SK-N-MC (cell line): ENCODE measurements around the gene RAP1GAP2.
"Not testable (repeated sequence)": the region's sequence is repeated elsewhere in the genome, so short reads cannot be mapped to it uniquely, and the experiment has no call there.

Experiments
- DNase-seq: peaks from one replicate; pipeline ENCODE4 v3.0.0-alpha.2; 2011; ENCODE audit warnings: low read depth, low spot score
- H3K27ac ChIP-seq: fragments of 200-600 bp; sonication (generic); 2 replicates; pipeline ENCODE4 v1.5.1; 2016; ENCODE audit warnings: mixed run types
- H3K36me3 ChIP-seq: fragments of 200-600 bp; sonication (generic); 2 replicates; pipeline ENCODE4 v1.6.1; 2017; ENCODE audit warnings: antibody characterized with exemption, low read length, mixed read lengths; ENCODE audit not compliant: insufficient read depth
- H3K4me3 ChIP-seq: fragments of 200-600 bp; sonication (generic); 2 replicates; pipeline ENCODE4 v1.5.1; 2016
- H3K9ac ChIP-seq: fragments of 200-600 bp; sonication (generic); 2 replicates; pipeline ENCODE4 v1.8.0; 2017; ENCODE audit warnings: mixed run types, mixed read lengths; ENCODE audit not compliant: insufficient read length
- H3K9me3 ChIP-seq: fragments of 200-600 bp; sonication (generic); 2 replicates; pipeline ENCODE4 v1.6.1; 2017; ENCODE audit warnings: low read depth, mild to moderate bottlenecking, antibody characterized with exemption, low read length, moderate library complexity, mixed read lengths
- EZH2 ChIP-seq: fragments of 200-600 bp; sonication (generic); IDR thresholded peaks from one replicate; pipeline ENCODE4 v1.6.1; 2017; ENCODE audit warnings: antibody characterized with exemption
- FOXP2 ChIP-seq: optimal IDR thresholded peaks from 2 replicates; pipeline ENCODE3; 2011; ENCODE audit warnings: mild to moderate bottlenecking, moderate library complexity; ENCODE audit not compliant: insufficient read depth; ENCODE audit errors: extremely low read length, control extremely low read depth
- POLR2AphosphoS5 ChIP-seq: IDR thresholded peaks from 2 replicates; pipeline ENCODE4 v1.6.1; 2012; ENCODE audit warnings: mild to moderate bottlenecking, low read depth, low read length, borderline replicate concordance

The RAP1GAP2 gene

DNA sequence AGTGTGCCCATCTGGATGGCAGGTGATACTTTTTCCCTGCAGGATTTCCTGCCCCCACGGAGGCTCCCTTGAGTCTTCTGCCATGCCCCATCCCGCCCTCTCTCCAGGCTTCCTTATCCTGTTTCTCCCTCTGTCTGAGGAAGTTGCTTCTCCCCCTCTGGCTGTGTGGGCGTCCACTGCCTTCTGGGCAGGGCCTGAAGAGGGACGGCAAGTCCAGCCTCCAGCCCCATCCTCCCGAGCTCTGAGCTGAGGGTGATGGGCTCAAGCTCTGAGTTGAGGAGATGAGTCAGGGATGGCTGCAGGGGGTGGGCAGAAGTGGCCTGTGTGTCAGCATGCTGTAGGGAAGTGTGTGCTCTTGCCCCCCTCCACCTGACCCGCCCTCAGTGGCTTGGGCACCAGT, 14.2 kb upstream of the RAP1GAP2 start:
- Histone ChIP-seq H3K4me3 (no peak overlapping the region), H3K9ac (no peak overlapping the region), H3K27ac (no peak overlapping the region), H3K9me3 (no peaks in the 10 kb centered on the region), H3K36me3 (no peaks in the 10 kb centered on the region)
- no peak for DNase-seq
- TF ChIP-seq POLR2AphosphoS5 = no peak
- TF ChIP-seq EZH2 = no peak
- TF ChIP-seq FOXP2 = no peak

GRCh38 chr17:2783310-2784030, 12.8 kb upstream of the RAP1GAP2 start:
- no peaks in the 10 kb centered on the region for H3K9me3 ChIP-seq
- no peak for DNase-seq
- H3K36me3 ChIP-seq = no peaks in the 10 kb centered on the region
- no peak overlapping the region for H3K27ac ChIP-seq
- no peak overlapping the region for H3K9ac ChIP-seq
- H3K4me3 ChIP-seq = no peak overlapping the region
- TF ChIP-seq FOXP2 (no peak), POLR2AphosphoS5 (no peak), EZH2 (no peak)

- Histone ChIP-seq H3K27ac (no peak overlapping the region), H3K9me3 (no peaks in the 10 kb centered on the region), H3K36me3 (no peaks in the 10 kb centered on the region), H3K9ac (no peak overlapping the region), H3K4me3 (no peak overlapping the region)
- no peak for DNase-seq
- TF ChIP-seq POLR2AphosphoS5 (no peak), EZH2 (no peak), FOXP2 (no peak)
These were observed 11.4 kb upstream of the RAP1GAP2 start for GRCh38 chr17:2784864-2785263.

- not testable (repeated sequence) for H3K4me3 ChIP-seq
These were observed 10.9 kb upstream of the RAP1GAP2 start for GRCh38 chr17:2785376-2785775.

GRCh38 chr17:2786176-2786881, 9.9 kb upstream of the RAP1GAP2 start:
- H3K27ac ChIP-seq = no peak overlapping the region

More at GRCh38 chr17:2785376-2785775, 10.9 kb upstream of the RAP1GAP2 start:
- not testable (repeated sequence) for H3K9me3 ChIP-seq, H3K36me3 ChIP-seq, H3K9ac ChIP-seq, H3K27ac ChIP-seq, DNase-seq

DNA sequence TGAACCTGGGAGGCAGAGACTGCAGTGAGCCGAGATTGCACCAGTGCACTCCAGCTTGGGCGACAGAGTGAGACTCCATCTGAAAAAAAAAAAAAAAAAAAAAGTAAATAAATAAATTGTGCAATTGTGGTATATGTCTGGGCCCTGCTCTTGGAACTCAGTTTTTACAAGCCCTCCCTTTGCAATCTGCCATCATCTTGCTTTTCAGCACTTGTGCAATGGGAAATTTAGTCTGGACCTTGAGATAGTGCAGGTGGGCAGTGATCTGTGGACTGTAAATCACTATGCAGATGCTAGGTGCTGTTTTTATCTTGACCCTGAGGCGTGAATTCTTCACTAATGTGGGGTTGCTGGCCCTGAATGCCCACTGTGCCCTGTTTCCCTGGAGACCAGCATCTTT, 6.5 kb upstream of the RAP1GAP2 start:
- Histone ChIP-seq H3K36me3 (no peaks in the 10 kb centered on the region), H3K27ac (no peak overlapping the region), H3K9ac (no peak overlapping the region), H3K9me3 (no peaks in the 10 kb centered on the region), H3K4me3 (no peak overlapping the region)
- no peak for DNase-seq
- TF ChIP-seq POLR2AphosphoS5 = no peak
- TF ChIP-seq EZH2 = no peak
- TF ChIP-seq FOXP2 = no peak

More at GRCh38 chr17:2786176-2786881, 9.9 kb upstream of the RAP1GAP2 start:
- no peak for TF ChIP-seq EZH2
- TF ChIP-seq FOXP2 = no peak
- no peak for TF ChIP-seq POLR2AphosphoS5
- Histone ChIP-seq H3K36me3 (no peaks in the 10 kb centered on the region), H3K9ac (no peak overlapping the region), H3K4me3 (no peak overlapping the region), H3K9me3 (no peaks in the 10 kb centered on the region)
- DNase-seq = peak; percentile 0

DNA sequence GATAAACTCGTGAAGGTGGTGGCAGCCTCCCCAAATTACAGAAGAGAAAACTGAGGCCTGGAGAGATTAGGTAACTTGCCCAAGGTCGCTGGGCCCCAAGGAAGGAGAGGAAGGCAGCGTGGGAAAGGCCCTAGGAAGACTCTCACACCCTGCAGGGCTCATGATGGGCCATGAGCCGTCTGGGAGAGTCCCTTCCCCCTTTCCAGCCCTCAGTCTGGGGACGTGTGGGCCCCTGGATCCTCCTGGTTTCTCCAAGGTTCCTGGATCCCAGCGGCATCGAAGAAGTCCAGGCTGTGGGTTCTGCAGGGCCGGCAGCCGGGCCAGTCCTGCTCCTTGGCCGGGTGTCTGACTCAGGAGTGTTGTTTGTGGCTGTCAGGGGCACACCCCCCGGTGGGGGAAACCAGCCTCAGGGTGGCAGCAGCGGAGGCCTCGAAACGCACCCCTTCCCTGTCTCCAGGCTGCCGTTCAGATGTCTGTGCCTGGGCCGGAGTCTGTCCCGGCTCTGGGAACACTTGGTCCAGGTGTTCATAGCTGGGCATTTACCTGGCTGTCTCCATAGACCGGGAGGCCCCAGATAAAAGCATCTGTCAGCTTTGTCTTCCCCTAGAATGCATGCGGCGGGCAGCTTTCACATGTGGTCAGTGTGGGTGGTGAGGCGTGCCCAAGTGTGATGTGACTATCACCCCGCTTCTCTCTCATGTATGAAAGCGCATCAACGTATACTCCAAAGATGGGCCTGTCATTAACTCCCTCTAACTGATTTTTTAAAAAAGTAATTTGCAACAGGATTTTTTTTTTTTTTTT, 3.7 kb upstream of the RAP1GAP2 start:
- Histone ChIP-seq H3K27ac (no peak overlapping the region), H3K4me3 (no peak overlapping the region), H3K9ac (no peak overlapping the region), H3K9me3 (no peaks in the 10 kb centered on the region), H3K36me3 (no peaks in the 10 kb centered on the region)
- DNase-seq = no peak
- TF ChIP-seq POLR2AphosphoS5 = no peak
- no peak for TF ChIP-seq EZH2
- TF ChIP-seq FOXP2 = no peak

DNA sequence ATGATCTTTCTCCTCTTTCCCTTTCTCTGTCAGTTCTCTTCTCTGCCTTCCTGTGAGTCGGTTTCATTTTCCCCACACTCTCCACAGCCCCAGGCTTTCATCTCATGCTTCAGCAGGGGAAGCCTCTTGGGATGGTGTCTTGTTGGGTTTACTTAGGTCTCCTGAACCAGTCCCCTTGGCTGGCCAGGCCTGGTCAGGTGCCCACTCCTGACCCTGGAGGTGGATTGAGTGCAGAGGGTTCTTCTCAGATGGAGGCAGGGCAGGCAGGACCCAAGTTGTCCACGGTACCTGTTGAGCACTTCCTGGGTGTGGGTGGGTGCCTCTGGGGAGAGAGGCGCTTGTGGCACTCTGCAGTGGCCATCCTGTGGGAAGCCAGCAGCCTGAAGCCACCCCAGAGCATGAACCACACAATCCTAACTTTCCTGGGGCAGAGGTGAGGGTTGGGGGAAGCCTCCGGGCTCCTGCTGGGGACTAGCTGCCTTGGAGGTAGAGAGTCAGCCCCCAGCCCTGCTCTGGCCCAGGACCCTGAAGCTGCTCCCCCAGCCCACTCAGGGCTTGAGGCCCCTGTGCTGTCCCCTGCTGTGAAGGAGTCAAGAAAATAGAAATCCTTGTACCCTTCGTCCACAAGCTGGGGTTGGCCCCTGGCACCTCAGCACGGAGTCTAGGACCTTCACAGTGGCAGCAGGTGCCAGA, 2.0 kb upstream of the RAP1GAP2 start:
- no peak for DNase-seq
- Histone ChIP-seq H3K9ac (no peak overlapping the region), H3K4me3 (no peak overlapping the region), H3K27ac (no peak overlapping the region), H3K36me3 (no peaks in the 10 kb centered on the region), H3K9me3 (no peaks in the 10 kb centered on the region)
- TF ChIP-seq FOXP2 = no peak
- no peak for TF ChIP-seq POLR2AphosphoS5
- no peak for TF ChIP-seq EZH2
